H1 (cell line): Measurements from ENCODE around the gene CLDND1. TPM values are rescaled to one million over a fixed set of nuclear protein-coding genes. Genes with fewer than 3 reads are reported as not detected.

Experiments used
- CBX5 ChIP-seq: fragments of 300-800, 300-1000 bp; sonication (generic); IDR thresholded peaks from 2 replicates; pipeline ENCODE4 v1.7.1; 2016; ENCODE audit warnings: antibody characterized with exemption, low read length, low read depth
- RBBP5 ChIP-seq: IDR thresholded peaks from 2 replicates; pipeline ENCODE4 v1.7.1; 2012; ENCODE audit warnings: low read depth, mild to moderate bottlenecking, inconsistent platforms, low read length, moderate library complexity, borderline replicate concordance
- RXRA ChIP-seq: IDR thresholded peaks from 2 replicates; pipeline ENCODE4 v1.6.1; 2011; ENCODE audit warnings: low read depth, mild to moderate bottlenecking, low read length, moderate library complexity; ENCODE audit not compliant: insufficient read depth
- SAP30 ChIP-seq: fragments of 300-600 bp; sonication (generic); IDR thresholded peaks from 2 replicates; pipeline ENCODE4 v1.7.1; 2012; ENCODE audit warnings: low read length, moderate library complexity, mild to moderate bottlenecking, inconsistent platforms; ENCODE audit not compliant: insufficient read depth, insufficient replicate concordance
- SIRT6 ChIP-seq: IDR thresholded peaks from one replicate; pipeline ENCODE4 v1.7.1; 2012; ENCODE audit warnings: low read length, inconsistent platforms
- TAF1 ChIP-seq: IDR thresholded peaks from 2 replicates; pipeline ENCODE4 v1.6.1; 2011; ENCODE audit warnings: mild to moderate bottlenecking, low read depth, low read length
- TCF12 ChIP-seq: IDR thresholded peaks from 2 replicates; pipeline ENCODE4 v1.6.1; 2011; ENCODE audit warnings: low read depth, mild to moderate bottlenecking, low read length
- polyA plus RNA-seq, 7 experiments: library from polyadenylated mRNA; depleted of rRNA in 3 of 7; stranded (reverse) in 5 of 7; unstranded in 2 of 7; fragments of >200 nt in 5 of 7; fragments of 200-250 nt in 2 of 7; gene quantifications; 1 replicate in 5 of 7; 2 replicates in 1 of 7; 4 replicates in 1 of 7; pipeline versions ENCODE4 v1.2.1 to v1.2.3, GENCODE V29; 2011 to 2013; ENCODE audit warnings: missing spikeins in 2 of 7, mixed read lengths in 2 of 7
- total RNA-seq: library from RNA; stranded (reverse); fragmentation: NEBNext Ultra II Directional; extraction: Animal tissue kit (Norgen Biotek cat#: 25700); gene quantifications from 2 replicates; pipeline ENCODE4 v1.2.1, GENCODE V29; 2021
- TF ChIP-seq, protein P1 (sequence below): fragments of 300-600 bp; sonication (generic); IDR thresholded peaks from 2 replicates; pipeline ENCODE4 v1.7.1; 2012; ENCODE audit warnings: low read length, moderate library complexity, mild to moderate bottlenecking, inconsistent platforms; ENCODE audit not compliant: insufficient replicate concordance
- TF ChIP-seq, protein P2 (sequence below), 3 experiments: IDR thresholded peaks; 1 replicate in 2 of 3; 2 replicates in 1 of 3; pipeline versions ENCODE4 v1.5.1 to v1.6.1; 2011; ENCODE audit warnings: low read length in 3 of 3, mild to moderate bottlenecking in 3 of 3, inconsistent platforms in 2 of 3, low read depth in 1 of 3, moderate library complexity in 1 of 3; ENCODE audit not compliant: insufficient read depth in 1 of 3; ENCODE audit errors: control extremely low read depth in 1 of 3

Gene CLDND1
- total and polyA plus RNA-seq, 2 of the 8 experiments (the other 6 are each of a cell fraction or from before 2014, with no cell fraction given) = 68.2 to 152 TPM

DNA sequence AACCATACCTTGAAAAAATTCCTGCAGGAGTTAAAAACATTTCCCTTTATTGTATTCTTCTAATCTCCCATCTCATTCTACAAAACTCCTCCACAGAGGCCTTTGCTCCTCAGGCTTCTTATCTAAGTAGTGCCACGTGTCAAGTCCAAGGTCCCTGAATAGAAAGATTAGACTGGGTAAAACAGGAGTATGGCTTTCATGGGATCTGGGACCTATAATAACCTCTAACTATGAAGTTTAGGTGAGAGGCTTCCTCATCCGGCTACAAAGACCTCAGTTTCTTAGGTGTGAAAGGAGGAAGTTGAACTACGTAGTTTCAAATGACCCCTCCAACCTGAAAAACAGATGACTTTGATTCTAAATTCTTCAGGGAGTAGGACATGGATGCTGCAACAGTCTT, 29.1 kb upstream of the CLDND1 start (continued):
- TF ChIP-seq, protein P1, sequence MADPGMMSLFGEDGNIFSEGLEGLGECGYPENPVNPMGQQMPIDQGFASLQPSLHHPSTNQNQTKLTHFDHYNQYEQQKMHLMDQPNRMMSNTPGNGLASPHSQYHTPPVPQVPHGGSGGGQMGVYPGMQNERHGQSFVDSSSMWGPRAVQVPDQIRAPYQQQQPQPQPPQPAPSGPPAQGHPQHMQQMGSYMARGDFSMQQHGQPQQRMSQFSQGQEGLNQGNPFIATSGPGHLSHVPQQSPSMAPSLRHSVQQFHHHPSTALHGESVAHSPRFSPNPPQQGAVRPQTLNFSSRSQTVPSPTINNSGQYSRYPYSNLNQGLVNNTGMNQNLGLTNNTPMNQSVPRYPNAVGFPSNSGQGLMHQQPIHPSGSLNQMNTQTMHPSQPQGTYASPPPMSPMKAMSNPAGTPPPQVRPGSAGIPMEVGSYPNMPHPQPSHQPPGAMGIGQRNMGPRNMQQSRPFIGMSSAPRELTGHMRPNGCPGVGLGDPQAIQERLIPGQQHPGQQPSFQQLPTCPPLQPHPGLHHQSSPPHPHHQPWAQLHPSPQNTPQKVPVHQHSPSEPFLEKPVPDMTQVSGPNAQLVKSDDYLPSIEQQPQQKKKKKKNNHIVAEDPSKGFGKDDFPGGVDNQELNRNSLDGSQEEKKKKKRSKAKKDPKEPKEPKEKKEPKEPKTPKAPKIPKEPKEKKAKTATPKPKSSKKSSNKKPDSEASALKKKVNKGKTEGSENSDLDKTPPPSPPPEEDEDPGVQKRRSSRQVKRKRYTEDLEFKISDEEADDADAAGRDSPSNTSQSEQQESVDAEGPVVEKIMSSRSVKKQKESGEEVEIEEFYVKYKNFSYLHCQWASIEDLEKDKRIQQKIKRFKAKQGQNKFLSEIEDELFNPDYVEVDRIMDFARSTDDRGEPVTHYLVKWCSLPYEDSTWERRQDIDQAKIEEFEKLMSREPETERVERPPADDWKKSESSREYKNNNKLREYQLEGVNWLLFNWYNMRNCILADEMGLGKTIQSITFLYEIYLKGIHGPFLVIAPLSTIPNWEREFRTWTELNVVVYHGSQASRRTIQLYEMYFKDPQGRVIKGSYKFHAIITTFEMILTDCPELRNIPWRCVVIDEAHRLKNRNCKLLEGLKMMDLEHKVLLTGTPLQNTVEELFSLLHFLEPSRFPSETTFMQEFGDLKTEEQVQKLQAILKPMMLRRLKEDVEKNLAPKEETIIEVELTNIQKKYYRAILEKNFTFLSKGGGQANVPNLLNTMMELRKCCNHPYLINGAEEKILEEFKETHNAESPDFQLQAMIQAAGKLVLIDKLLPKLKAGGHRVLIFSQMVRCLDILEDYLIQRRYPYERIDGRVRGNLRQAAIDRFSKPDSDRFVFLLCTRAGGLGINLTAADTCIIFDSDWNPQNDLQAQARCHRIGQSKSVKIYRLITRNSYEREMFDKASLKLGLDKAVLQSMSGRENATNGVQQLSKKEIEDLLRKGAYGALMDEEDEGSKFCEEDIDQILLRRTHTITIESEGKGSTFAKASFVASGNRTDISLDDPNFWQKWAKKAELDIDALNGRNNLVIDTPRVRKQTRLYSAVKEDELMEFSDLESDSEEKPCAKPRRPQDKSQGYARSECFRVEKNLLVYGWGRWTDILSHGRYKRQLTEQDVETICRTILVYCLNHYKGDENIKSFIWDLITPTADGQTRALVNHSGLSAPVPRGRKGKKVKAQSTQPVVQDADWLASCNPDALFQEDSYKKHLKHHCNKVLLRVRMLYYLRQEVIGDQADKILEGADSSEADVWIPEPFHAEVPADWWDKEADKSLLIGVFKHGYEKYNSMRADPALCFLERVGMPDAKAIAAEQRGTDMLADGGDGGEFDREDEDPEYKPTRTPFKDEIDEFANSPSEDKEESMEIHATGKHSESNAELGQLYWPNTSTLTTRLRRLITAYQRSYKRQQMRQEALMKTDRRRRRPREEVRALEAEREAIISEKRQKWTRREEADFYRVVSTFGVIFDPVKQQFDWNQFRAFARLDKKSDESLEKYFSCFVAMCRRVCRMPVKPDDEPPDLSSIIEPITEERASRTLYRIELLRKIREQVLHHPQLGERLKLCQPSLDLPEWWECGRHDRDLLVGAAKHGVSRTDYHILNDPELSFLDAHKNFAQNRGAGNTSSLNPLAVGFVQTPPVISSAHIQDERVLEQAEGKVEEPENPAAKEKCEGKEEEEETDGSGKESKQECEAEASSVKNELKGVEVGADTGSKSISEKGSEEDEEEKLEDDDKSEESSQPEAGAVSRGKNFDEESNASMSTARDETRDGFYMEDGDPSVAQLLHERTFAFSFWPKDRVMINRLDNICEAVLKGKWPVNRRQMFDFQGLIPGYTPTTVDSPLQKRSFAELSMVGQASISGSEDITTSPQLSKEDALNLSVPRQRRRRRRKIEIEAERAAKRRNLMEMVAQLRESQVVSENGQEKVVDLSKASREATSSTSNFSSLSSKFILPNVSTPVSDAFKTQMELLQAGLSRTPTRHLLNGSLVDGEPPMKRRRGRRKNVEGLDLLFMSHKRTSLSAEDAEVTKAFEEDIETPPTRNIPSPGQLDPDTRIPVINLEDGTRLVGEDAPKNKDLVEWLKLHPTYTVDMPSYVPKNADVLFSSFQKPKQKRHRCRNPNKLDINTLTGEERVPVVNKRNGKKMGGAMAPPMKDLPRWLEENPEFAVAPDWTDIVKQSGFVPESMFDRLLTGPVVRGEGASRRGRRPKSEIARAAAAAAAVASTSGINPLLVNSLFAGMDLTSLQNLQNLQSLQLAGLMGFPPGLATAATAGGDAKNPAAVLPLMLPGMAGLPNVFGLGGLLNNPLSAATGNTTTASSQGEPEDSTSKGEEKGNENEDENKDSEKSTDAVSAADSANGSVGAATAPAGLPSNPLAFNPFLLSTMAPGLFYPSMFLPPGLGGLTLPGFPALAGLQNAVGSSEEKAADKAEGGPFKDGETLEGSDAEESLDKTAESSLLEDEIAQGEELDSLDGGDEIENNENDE = no peak
- no peak for TF ChIP-seq RXRA
- TF ChIP-seq CBX5 = no peak
- no peak for TF ChIP-seq TCF12
- no peak for TF ChIP-seq RBBP5
- TF ChIP-seq TAF1 = no peak
- TF ChIP-seq SAP30 = no peak
- no peak for TF ChIP-seq SIRT6
- TF ChIP-seq, protein P2, sequence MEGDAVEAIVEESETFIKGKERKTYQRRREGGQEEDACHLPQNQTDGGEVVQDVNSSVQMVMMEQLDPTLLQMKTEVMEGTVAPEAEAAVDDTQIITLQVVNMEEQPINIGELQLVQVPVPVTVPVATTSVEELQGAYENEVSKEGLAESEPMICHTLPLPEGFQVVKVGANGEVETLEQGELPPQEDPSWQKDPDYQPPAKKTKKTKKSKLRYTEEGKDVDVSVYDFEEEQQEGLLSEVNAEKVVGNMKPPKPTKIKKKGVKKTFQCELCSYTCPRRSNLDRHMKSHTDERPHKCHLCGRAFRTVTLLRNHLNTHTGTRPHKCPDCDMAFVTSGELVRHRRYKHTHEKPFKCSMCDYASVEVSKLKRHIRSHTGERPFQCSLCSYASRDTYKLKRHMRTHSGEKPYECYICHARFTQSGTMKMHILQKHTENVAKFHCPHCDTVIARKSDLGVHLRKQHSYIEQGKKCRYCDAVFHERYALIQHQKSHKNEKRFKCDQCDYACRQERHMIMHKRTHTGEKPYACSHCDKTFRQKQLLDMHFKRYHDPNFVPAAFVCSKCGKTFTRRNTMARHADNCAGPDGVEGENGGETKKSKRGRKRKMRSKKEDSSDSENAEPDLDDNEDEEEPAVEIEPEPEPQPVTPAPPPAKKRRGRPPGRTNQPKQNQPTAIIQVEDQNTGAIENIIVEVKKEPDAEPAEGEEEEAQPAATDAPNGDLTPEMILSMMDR (IDR thresholded peaks at IDR 0.05; ENCODE audit: control extremely low read depth in 1 of 3, insufficient read depth in 1 of 3, low read depth in 1 of 3, low read length in 3 of 3) = no peak
